GM19324 (cell line): ENCODE measurements around the gene LOXL4.

ENCODE experiments used
- ATAC-seq: cut with Tn5 transposase; IDR thresholded peaks from one replicate; pipeline ENCODE4 v1.9.1; 2021; ENCODE audit warnings: mild to moderate bottlenecking, moderate library complexity; ENCODE audit not compliant: unreplicated experiment, low FRiP score

Gene LOXL4

DNA sequence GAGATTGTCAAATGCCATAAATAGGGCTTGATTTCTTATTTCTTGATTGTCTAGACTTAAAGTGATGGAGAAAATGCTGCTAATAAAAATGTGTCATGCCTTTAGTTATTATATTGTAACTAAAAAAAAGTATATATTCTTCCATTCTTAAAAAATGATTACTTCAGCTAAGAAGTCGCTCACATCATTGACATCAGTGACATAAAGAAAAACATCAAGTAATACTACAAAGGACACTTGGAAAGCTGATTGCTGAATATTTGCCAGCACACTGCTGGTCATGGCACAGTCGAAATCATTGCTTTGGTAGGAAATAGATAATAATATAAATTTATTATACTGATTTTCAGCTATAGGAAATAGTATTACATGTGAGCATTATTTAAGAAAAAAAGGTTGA is 62.6 kb downstream of the LOXL4 start:
- no peak for ATAC-seq

DNA sequence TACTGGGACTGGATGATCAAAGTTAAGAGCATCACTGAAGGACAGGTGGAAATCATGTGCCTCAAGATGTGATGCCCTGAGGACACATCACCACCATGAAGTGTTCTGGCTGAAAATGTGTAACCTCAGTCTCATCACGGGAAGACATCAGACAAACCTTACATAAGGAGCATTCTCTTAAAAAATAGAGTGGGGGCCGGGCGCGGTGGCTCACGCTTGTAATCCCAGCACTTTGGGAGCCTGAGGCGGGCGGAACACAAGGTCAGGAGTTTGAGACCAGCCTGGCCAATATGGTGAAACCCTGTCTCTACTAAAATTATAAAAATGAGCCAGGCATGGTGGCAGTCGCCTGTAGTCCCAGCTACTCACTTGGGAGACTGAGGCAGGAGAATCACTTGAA is 65.6 kb downstream of the LOXL4 start:
- no peak for ATAC-seq

DNA sequence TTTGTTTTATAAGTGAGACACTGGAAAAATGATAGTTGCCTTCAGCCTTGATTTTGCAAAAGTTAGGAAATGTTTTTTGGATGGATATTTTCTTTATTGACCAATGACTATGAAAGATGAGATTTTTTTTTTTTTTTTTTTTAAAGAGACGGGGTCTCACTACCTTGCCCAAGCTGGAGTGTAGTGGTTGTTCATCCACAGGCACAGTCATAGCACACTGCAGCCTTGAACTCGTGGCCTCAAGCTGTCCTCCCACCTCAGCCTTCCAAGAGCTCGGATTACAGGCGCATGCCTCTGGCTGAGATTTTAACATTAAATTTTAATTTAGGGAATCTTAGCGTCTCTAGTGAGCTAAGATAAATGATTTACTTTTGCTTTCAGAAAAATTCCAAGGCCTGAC is 66.2 kb downstream of the LOXL4 start:
- ATAC-seq, result no peak
